ENCODE measurements around the gene SPATA13. TPM values are rescaled to one million over a fixed set of nuclear protein-coding genes. Genes with fewer than 3 reads are reported as not detected.
A peak's percentile ranks its signal among the peaks of the same experiment; 100 is the strongest.

SPATA13 gene
- total RNA-seq, 2 donors from 2014 or later: 19.4 to 24.8 TPM

GRCh38 chr13:24292481-24292880, 132.0 kb downstream of the SPATA13 start:
- no peak for DNase-seq
- Histone ChIP-seq H3K36me3 (ENCODE audit: control insufficient read depth, insufficient read depth, low read length) (peaks cover 13% of the 10 kb centered on the region), H3K4me3 (ENCODE audit: low read length) (no peak overlapping the region), H3K9ac (ENCODE audit: extremely low read depth, low read length, poor library complexity, severe bottlenecking) (no peak overlapping the region), H3K9me3 (ENCODE audit: control insufficient read depth, low read length) (no peaks in the 10 kb centered on the region), H3K4me1 (ENCODE audit: control insufficient read depth, insufficient read depth, low read length) (no peaks in the 10 kb centered on the region), H3K27ac (ENCODE audit: low read depth, low read length) (no peak overlapping the region), H3K27me3 (ENCODE audit: control insufficient read depth, insufficient read depth, low read length, poor library complexity, severe bottlenecking) (no peaks in the 10 kb centered on the region)
- Mint-ChIP-seq H3K27ac (no peak overlapping the region), H3K9me3 (no peaks in the 10 kb centered on the region), H3K36me3 (ENCODE audit: low read depth) (peaks cover 61% of the 10 kb centered on the region), H3K4me3 (no peak overlapping the region), H3K27me3 (ENCODE audit: insufficient read depth) (no peaks in the 10 kb centered on the region), H3K4me1 (no peaks in the 10 kb centered on the region)
- no peak for TF ChIP-seq CTCF (conservative IDR thresholded peaks at IDR 0.05)
- 94 to 100% methylated on average over 6 of the region's 6 CpGs for WGBS, 2 experiments (ENCODE audit: insufficient coverage in 1 of 2, insufficient read length in 1 of 2)

- H3K4me3 Mint-ChIP-seq: no peak overlapping the region
- H3K9ac ChIP-seq (ENCODE audit: extremely low read depth, low read length, poor library complexity, severe bottlenecking): no peak overlapping the region
- peaks cover 22% of the 10 kb centered on the region for H3K36me3 ChIP-seq (ENCODE audit: control insufficient read depth, insufficient read depth, low read length)
- no peaks in the 10 kb centered on the region for H3K4me1 Mint-ChIP-seq
- TF ChIP-seq CTCF (conservative IDR thresholded peaks at IDR 0.05): no peak
- peak overlapping the region; percentile 61 for H3K27ac ChIP-seq (ENCODE audit: low read depth, low read length)
- no peaks in the 10 kb centered on the region for H3K4me1 ChIP-seq (ENCODE audit: control insufficient read depth, insufficient read depth, low read length)
- peaks cover 71% of the 10 kb centered on the region for H3K36me3 Mint-ChIP-seq (ENCODE audit: low read depth)
- 89 to 95% methylated on average over 6 to 10 of the region's 10 CpGs for WGBS, 2 experiments (ENCODE audit: insufficient coverage in 1 of 2, insufficient read length in 1 of 2)
- no peak overlapping the region for H3K4me3 ChIP-seq (ENCODE audit: low read length)
- H3K9me3 ChIP-seq (ENCODE audit: control insufficient read depth, low read length): no peaks in the 10 kb centered on the region
- H3K27me3 ChIP-seq (ENCODE audit: control insufficient read depth, insufficient read depth, low read length, poor library complexity, severe bottlenecking): no peaks in the 10 kb centered on the region
- H3K27me3 Mint-ChIP-seq (ENCODE audit: insufficient read depth): no peaks in the 10 kb centered on the region
- DNase-seq: no peak
- H3K27ac Mint-ChIP-seq: peak overlapping the region; percentile 23
- H3K9me3 Mint-ChIP-seq: no peaks in the 10 kb centered on the region
These were observed 133.2 kb downstream of the SPATA13 start for GRCh38 chr13:24293746-24294145.

- Mint-ChIP-seq H3K4me3 (no peak overlapping the region), H3K9me3 (no peaks in the 10 kb centered on the region), H3K27ac (no peak overlapping the region), H3K4me1 (no peaks in the 10 kb centered on the region), H3K36me3 (ENCODE audit: low read depth) (peaks cover 65% of the 10 kb centered on the region), H3K27me3 (ENCODE audit: insufficient read depth) (no peaks in the 10 kb centered on the region)
- TF ChIP-seq CTCF (conservative IDR thresholded peaks at IDR 0.05): no peak
- no peak overlapping the region for H3K4me3 ChIP-seq (ENCODE audit: low read length)
- no peaks in the 10 kb centered on the region for H3K27me3 ChIP-seq (ENCODE audit: control insufficient read depth, insufficient read depth, low read length, poor library complexity, severe bottlenecking)
- peaks cover 22% of the 10 kb centered on the region for H3K36me3 ChIP-seq (ENCODE audit: control insufficient read depth, insufficient read depth, low read length)
- WGBS, 2 experiments (ENCODE audit: insufficient coverage in 1 of 2, insufficient read length in 1 of 2): 93 to 96% methylated on average over 11 to 16 of the region's 16 CpGs
- no peak overlapping the region for H3K9ac ChIP-seq (ENCODE audit: extremely low read depth, low read length, poor library complexity, severe bottlenecking)
- DNase-seq: no peak
- H3K4me1 ChIP-seq (ENCODE audit: control insufficient read depth, insufficient read depth, low read length): no peaks in the 10 kb centered on the region
- no peaks in the 10 kb centered on the region for H3K9me3 ChIP-seq (ENCODE audit: control insufficient read depth, low read length)
- H3K27ac ChIP-seq (ENCODE audit: low read depth, low read length): no peak overlapping the region
These were observed 139.1 kb downstream of the SPATA13 start for GRCh38 chr13:24299488-24300114.

Data from endodermal cell (in vitro differentiated cells).